Inflammatory macrophage treated with lipopolysaccharide for 1 hour (primary cell): ENCODE results near the gene LLGL2.
"Not testable (repeated sequence)": the region's sequence is repeated elsewhere in the genome, so short reads cannot be mapped to it uniquely, and the experiment has no call there.

Source experiments
- DNase-seq, 2 donors: peaks; one replicate each; pipeline ENCODE4 v3.0.0-alpha.2; 2020 to 2022

The LLGL2 gene

GRCh38 chr17:75571197-75571884 is 45.8 kb downstream of the LLGL2 start:
- DNase-seq: peak; percentile 82 to 89

DNA sequence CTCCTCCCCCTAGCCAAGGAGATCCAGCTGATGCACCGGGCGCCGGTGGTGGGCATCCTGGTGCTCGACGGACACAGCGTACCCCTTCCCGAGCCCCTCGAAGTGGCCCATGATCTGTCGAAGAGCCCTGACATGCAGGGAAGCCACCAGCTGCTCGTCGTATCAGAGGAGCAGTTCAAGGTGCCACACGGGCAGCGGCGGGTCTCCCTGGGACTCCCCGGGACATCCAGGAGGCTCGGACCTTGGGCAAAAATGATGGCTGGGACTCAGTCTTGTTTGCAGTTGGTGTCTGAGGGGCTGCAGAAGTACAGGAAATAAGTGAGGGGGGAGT is 46.4 kb downstream of the LLGL2 start:
- no peak for DNase-seq

DNA sequence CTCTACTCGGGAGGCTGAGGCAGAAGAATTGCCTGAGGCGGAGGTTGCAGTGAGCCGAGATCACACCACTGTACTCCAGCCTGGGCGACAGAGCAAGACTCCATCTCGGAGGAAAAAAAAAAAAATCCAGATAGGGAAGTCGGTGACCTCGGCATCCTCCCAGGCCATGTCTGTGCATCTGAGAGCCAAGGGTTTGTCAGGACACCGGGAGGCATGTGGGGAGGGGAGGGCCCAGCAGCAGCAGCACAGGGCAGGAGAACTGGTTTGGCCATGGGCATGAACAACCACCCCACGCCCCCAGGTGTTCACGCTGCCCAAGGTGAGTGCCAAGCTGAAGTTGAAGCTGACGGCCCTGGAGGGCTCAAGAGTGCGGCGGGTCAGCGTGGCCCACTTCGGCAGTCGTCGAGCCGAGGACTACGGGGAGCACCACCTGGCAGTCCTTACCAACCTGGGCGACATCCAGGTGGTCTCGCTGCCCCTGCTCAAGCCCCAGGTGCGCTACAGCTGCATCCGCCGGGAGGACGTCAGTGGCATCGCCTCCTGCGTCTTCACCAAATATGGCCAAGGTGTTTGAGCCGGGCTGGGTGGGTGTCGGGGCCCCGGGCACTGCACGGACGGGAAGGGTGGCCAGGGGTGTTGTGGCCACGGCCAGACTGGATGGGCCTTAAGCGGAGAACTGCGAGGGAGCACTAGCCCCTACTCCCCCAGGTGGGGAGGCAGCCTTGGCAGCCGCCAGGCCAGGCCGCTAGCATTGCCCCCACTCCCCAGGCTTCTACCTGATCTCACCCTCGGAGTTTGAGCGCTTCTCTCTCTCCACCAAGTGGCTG is 47.4 kb downstream of the LLGL2 start:
- DNase-seq: no peak

DNA sequence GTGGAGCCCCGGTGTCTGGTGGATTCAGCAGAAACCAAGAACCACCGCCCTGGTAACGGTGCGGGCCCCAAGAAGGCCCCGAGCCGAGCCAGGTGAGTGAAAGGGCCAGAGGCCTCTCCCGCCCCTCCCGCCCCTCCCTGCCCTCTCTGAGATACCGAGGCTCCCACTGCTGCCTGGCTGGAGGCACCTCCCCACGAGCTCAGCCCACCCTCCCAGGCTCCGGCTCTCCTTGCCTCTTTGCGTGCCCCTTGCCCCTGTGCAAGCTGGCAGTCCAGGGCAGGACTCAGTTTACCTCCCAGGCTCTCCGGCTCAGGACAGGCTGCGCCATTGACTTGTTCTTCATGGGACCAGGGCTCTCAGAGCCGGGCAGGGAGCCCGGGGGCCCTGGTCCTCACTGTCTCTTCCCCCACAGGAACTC is 48.1 kb downstream of the LLGL2 start:
- no peak for DNase-seq

- DNase-seq: no peak
Observed at GRCh38 chr17:75573994-75574393, 48.5 kb downstream of the LLGL2 start.

DNA sequence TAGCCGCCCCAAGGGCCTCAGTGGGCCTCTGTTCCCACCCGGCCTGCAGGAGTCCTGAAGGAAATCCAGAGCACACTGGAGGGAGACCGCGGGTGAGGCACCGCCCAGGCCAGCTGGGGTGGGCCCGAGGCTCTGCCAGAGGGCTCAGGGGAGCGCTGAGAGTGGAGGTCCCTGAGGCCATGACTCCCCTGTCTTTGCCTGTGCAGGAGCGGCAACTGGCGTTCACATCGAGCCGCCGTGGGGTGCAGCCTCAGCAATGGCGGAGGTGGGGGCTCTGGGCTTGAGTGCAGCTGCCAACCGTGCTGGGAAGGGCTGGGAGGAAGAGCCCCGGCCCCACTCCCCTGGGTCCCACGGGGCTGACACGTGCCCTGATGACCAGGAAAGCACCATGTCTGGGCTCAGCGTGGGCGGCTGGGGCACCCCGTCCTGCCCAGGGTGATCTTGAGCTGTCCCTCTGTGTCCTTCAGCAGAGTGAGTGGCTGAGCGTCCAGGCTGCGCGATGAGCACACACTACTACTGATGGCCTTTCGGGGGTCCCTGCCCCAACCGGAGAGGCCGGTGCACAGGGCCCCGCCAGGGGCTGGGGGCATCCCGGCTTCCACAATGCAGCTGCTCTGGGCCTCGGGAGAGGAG is 49.0 kb downstream of the LLGL2 start:
- DNase-seq: peak in 1 of 2 donors; percentile 46

GRCh38 chr17:75575197-75575596 is 49.7 kb downstream of the LLGL2 start:
- no peak for DNase-seq

GRCh38 chr17:75575728-75576127 is 50.2 kb downstream of the LLGL2 start:
- no peak for DNase-seq

DNA sequence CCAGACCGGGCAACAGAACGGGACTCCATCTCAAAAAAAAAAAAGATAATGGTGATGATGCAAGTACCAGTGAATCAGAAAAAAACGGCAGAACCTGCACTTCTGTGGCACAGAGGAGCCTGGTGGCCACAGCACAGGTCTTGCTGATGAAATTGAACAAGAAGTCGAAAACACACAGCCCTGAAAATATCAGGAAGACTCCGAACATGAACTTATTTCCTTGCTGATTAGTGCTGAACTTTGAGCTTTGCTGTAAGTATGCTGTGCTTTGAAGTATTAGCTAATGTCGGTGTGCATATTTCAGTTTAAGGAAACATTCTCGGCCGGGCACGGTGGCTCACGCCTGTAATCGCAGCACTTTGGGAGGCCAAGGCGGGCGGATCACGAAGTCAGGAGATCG is 51.2 kb downstream of the LLGL2 start:
- DNase-seq: no peak

DNA sequence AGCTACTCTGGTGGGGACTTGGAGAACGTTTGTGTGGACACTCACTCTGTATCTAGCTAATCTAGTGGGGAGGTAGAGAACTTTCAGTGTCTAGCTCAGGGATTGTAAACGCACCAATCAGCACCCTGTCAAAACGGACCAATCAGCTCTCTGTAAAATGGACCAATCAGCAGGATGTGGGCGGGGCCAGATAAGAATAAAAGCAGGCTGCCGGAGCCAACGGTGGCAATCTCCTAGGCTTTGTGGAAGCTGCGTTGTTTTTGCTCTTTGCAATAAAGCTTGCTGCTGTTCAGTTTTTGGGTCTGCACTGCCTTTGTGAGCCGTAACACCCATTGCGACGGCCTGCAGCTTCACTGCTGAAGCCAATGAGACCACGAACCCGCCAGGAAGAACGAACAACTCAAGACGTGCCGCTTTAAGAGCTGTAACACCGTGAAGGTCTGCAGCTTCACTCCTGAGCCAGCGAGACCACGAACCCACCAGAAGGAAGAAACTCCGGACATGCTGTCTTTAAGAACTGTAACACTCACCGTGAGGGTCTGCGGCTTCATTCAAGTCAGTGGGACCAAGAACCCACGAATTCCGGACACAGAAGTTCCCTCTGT is 55.7 kb downstream of the LLGL2 start:
- DNase-seq: peak in 1 of 2 donors; percentile 18

DNA sequence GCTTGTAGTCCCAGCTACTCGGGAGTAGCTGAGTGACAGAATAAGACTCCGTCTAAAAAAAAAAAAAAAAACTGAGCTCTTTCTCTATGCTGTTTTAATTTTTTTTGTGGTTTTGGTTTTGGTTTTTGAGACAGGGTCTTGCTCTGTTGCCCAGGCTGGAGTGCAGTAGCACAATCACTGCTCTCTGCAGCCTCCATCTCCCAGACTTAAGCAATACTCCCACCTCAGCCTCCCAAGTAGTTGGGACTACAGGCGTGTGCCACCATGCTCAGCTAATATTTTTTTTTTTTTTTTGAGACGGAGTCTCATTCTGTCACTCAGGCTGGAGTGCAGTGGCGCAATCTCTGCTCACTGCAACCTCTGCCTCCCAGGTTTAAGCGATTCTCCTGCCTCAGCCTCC is 57.7 kb downstream of the LLGL2 start:
- not testable (repeated sequence) for DNase-seq

- no peak for DNase-seq
Observed at GRCh38 chr17:75584849-75585175, 59.3 kb downstream of the LLGL2 start.

- peak; percentile 37 to 49 for DNase-seq
Observed at GRCh38 chr17:75587675-75588595, 62.4 kb downstream of the LLGL2 start, which contains the start of gene MYO15B. MYO15B (plus strand) TSS chr17:75587800; CDS start chr17:75588058, 258 bp downstream.

DNA sequence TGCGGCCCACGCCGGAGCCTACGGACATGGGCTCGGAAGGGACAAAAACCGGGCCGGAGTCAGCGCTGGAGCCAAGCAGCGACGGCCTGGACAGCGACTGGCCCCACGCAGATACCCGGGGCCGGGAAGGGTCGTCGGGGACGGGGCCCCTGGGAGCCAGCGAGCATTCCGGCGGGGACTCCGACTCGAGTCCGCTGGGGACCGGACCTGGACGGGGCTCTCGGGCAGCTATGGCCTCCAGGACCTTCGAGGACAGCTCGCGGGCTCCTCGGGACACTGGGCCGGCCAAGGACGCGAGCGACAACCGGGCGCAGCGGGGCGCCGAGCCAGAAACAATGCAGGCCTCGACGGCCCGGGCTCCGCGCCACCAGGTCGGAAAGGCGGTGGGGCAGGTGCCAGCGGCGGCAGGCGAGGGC is 63.1 kb downstream of the LLGL2 start:
- DNase-seq: peak in 1 of 2 donors; percentile 3

DNA sequence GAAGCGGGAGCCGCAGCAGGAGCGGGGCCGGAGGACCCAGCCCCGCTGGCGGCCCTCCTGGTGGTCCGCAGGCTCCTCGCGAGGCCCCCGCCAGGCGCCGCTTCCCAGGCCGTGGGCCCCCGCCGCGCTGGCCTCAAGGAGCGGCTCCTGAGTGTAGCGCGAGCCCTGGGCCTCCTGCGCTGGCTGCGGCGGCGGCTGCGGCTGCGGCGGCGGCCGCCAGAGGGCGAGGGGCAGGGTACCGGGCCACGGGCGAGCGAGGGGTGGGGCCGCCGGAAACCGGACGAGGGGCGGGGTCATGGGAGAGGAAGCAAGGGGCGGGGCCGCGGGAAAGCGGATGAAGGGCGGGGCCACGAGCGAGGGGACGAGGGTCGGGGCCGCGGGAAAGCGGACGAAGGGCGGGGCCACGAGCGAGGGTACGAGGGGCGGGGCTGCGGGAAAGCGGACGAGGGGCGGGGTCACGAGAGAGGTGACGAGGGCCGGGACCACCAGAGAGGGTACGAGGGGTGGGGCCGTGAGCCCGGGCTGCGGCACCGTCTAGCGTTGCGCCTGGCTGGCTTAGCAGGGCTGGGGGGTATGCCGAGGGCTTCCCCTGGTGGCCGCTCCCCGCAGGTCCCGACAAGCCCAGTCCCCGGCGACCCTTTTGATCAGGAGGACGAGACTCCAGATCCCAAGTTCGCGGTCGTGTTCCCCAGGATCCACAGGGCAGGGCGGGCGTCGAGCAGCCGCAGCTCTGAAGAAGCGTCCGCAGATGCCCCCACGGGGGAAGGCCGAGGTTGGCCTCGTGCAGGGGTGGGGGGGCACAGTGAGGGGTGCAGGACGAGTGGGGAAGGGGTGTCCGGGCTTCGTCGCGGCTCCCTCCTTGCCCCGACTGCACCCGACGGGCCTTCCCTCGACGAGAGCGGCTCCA is 63.8 kb downstream of the LLGL2 start:
- peak; percentile 76 to 95 for DNase-seq

DNA sequence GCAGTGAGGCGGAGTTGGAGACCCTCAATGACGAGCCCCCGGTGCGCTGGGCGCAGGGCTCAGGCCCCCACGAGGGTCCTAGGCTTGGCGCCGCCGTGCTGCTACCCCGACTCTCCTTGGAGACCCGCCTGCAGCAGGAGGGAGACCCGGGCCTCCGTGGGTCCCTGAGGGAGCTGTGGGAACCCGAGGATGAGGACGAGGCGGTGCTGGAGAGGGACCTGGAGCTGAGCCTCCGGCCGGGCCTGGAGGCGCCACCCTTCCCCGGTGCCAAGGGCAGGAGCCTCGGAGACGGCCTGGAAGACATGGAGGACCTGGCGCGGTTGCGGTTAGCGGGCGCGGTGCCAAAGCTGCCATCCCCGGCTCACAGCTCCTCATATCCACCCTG is 64.4 kb downstream of the LLGL2 start:
- DNase-seq: no peak

DNA sequence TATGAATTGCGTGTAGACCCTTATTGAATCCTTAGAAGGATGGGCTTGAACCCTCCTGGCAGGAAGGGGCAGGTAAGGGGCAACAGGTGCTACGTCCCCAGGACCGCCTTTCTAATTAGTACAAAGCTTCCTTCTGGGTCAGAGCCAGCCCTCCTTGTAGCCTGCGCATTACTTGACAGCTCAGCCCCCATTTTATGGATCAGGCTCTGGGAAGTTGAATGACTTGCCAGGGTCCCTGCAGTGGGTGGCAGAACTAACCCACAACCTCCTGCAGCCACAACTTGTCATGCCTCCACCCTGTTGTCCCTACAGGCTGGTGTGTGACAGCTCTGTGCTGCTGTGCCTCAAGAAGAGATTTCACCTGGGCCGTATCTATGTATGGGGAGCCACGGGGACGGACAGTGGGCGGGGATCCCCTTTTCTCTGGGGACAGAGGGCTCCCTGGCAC is 64.8 kb downstream of the LLGL2 start:
- DNase-seq: no peak

- no peak for DNase-seq
Observed at GRCh38 chr17:75590849-75591721, 65.6 kb downstream of the LLGL2 start.

GRCh38 chr17:75591722-75592302 is 66.3 kb downstream of the LLGL2 start:
- DNase-seq: no peak
